Heart left ventricle (tissue), 13 donors: ENCODE data around the gene MRPS14.

Experiments used
- POLR2A ChIP-seq, 2 donors: fragments of 450-650 bp; IDR thresholded peaks; one replicate each; pipeline ENCODE4 v1.6.1; 2017; ENCODE audit warnings: antibody characterized with exemption in 2 of 2, mild to moderate bottlenecking in 2 of 2, moderate library complexity in 2 of 2
- TF ChIP-seq, protein P1 (sequence below), 12 donors: fragments of 200-600 bp; sonication (generic) in 4 of 12; IDR thresholded peaks; one replicate each; pipeline versions ENCODE4 v1.5.0 to v1.8.0; 2018 to 2022; ENCODE audit warnings: antibody characterized with exemption in 12 of 12, mild to moderate bottlenecking in 5 of 12
- donor health status: ischemic (EF 13 %, LVEDD 7.1; RV severe dilation, severe dysfunction).
- donor health status: DM: no; HTN: yes; CAD: no.
- donor health status: DM: no; HTN: no; CAD: no.
- donor health status: ischemic (EF 25% LVEDD 6.9; RV normal size, moderate dysfunction).
- donor health status: ischemic (EF 25% LVEDD 5.7; RV mildly dilated, moderate dysfunction).
- donor health status: ischemic (EF 35%, LVEDD 5.7; RV mildly dilated, moderate dysfunction).
- donor health status: nonischemic (EF 11% LVEDD 7.7; RV severe dilation, severe dysfunction).
- donor health status: DM: yes; HTN: yes; CAD: no.
- donor health status: PGD.
- donor health status: ischemic (EF 29% LVEDD 5.4; RV normal size, mild dysfunction).
- donor health status: nonischemic (EF 23%, LVEDD 6.1; RV moderate dilation, normal function).

DNA sequence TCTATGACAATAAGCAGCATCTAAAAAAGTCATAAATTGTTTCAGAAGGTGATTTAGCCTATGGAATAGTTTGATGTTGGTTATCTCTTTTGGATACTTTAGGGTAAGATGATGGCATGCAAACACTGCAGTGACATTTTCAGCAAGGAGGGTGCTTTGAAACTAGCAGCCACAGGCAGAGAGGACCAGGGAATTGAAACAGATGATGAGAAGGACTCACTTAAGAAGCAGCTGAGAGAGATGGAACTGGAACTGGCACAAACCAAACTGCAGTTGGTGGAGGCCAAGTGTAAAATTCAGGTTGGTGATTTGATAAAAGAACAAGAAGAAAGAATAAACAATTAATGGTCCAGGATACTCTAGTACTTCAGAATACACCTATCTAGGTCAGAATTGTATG lies 34.7 kb downstream of the MRPS14 start:
- TF ChIP-seq, protein P1, sequence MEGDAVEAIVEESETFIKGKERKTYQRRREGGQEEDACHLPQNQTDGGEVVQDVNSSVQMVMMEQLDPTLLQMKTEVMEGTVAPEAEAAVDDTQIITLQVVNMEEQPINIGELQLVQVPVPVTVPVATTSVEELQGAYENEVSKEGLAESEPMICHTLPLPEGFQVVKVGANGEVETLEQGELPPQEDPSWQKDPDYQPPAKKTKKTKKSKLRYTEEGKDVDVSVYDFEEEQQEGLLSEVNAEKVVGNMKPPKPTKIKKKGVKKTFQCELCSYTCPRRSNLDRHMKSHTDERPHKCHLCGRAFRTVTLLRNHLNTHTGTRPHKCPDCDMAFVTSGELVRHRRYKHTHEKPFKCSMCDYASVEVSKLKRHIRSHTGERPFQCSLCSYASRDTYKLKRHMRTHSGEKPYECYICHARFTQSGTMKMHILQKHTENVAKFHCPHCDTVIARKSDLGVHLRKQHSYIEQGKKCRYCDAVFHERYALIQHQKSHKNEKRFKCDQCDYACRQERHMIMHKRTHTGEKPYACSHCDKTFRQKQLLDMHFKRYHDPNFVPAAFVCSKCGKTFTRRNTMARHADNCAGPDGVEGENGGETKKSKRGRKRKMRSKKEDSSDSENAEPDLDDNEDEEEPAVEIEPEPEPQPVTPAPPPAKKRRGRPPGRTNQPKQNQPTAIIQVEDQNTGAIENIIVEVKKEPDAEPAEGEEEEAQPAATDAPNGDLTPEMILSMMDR (IDR thresholded peaks at IDR 0.05) = no peak
- TF ChIP-seq POLR2A (IDR thresholded peaks at IDR 0.05) = no peak
